ENCODE measurements around the gene METTL16.

DNA sequence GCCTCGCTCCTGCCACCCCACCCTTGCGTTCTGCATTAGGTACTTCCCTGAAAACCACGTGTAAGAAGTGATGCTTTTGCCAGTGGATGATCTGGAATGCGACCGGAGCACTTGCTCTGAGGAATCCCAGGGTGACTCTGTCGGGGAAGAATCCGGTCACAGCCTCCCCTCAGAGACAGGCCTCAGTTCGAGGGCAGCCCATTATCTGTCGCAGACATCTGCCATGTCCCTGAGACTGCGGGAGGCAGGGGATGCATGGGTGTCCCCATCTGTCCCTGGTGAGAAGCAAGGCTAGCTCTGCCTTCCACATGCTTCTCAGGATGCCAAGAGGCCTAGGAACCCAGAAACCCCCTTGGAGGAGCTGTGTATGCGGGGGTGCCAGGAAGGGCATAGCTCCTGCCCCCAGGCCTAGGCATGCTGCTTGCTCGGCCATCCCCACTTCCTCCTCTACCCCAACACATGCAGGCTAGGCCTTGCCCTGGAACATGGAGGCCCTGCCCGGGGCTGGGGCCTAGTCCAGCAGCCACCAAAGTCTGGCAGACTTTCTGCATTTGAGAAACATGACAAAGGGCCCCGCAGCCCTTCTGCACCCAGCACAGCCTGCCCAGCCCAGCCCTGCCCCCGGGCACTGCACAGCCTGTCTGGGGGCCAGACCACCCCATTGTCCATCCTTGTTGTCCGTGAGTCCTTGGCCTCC lies 131.3 kb downstream of the METTL16 start:
- TF ChIP-seq POLR2A (IDR thresholded peaks at IDR 0.05; ENCODE audit: low read depth, low read length) = peak; percentile 20; the same call in 1 of the 2 replicates
- TF ChIP-seq POLR2AphosphoS5 (IDR thresholded peaks at IDR 0.05; ENCODE audit: low read depth, low read length) = no peak
- TF ChIP-seq SPI1 (IDR thresholded peaks at IDR 0.05; ENCODE audit: low read depth, low read length) = no peak

Data from GM12891 (cell line).